Activated T-cell treated with anti-CD3 and anti-CD28 coated beads for 4 hours (primary cell): ENCODE data around the gene MOB3C.
"Not testable (repeated sequence)": the region's sequence is repeated elsewhere in the genome, so short reads cannot be mapped to it uniquely, and the experiment has no call there.

ENCODE experiments used
- DNase-seq: peaks from one replicate; pipeline ENCODE4 v3.0.0-alpha.2; 2020

The MOB3C gene

DNA sequence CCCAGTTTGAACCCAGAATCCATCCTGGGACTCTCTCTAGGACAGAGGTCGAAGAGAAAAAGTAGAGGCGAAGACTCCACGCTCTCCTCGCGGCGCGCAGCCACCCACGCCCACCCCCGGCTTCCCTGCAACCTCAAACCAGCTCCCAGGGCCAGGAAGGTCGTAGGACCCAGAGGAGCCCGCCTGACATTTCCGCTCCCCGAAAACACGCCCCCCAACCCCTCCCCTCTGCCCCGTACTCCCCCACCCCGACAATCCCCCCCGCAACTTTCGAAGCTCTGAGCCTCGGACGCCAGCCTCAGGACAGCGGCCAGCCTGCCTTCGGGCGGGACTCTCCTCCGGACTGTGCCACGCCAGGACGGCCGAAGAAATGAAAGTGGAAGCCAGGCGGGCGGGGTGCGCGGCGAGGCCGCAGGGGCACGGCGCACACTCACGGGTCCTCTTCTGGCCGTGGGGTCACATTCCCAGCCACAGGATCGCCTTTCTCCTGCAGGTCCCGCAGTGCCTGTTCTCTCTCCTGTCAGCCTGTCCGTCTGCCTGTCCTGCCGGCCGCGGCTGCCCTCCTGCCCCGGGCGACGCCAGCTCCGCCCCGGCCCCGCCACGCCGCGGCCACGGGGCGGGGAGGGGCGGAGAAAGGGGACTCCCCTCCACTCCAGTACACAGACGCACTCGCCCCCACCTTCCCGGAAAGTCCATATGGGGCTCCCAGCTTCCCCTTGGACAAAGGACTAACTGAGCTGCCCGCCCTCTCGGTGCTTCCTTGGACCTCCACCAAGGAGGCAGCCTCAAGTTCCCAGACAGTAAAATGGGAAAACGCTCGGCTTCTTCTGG lies at the start of gene MOB3C:
TSS of gene MOB3C (minus strand) at position 535 of the 831 bp plus-strand sequence. CDS start 3,490 bp downstream, outside the sequence.
- peak; percentile 79 for DNase-seq

DNA sequence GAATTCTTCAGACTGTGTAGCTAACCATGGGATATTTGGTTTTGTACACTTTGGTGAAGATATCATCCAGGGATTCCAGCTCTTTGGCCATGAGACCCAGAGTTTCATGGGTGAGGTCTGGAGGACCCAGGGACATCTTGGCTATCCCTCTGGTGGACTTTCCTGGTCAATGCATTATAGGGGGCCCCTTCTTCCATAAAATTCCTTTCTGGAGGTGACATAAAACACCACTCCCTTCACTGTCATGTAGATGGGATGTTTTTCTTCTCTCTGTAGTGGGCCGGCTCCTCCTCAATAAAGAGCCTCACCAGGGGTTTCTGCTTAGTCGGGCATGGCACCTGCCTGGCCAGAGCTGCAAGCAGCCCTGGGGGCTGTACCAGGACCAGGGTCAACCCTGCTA lies 49.4 kb upstream of the MOB3C start:
- no peak for DNase-seq

DNA sequence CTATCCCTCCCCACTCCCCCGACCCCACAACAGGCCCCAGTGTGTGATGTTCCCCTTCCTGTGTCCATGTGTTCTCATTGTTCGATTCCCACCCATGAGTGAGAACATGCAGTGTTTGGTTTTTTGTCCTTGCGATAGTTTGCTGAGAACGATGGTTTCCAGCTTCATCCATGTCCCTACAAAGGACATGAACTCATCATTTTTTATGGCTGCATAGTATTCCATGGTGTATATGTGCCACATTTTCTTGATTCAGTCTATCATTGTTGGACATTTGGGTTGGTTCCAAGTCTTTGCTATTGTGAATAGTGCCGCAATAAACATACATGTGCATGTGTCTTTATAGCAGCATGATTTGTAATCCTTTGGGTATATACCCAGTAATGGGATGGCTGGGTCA lies 46.3 kb upstream of the MOB3C start:
- DNase-seq = not testable (repeated sequence)

DNA sequence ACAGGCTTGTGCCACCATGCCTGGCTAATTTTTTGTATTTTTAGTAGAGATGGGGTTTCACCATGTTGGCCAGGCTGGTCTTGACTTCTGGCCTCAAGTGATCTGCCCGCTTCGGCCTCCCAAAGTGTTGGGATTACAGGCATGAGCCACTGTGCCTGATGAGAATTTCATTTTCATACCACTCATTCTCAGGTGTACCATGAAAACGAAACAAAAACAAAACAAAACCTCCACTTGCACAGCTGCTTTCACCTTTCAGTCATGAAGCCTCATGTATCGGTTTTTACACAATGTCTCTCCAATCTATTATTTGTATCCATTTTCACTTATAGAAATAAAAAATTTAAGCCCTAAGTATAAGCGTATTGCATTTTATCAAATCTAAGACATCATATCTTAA lies 43.5 kb upstream of the MOB3C start:
- DNase-seq = not testable (repeated sequence)

DNA sequence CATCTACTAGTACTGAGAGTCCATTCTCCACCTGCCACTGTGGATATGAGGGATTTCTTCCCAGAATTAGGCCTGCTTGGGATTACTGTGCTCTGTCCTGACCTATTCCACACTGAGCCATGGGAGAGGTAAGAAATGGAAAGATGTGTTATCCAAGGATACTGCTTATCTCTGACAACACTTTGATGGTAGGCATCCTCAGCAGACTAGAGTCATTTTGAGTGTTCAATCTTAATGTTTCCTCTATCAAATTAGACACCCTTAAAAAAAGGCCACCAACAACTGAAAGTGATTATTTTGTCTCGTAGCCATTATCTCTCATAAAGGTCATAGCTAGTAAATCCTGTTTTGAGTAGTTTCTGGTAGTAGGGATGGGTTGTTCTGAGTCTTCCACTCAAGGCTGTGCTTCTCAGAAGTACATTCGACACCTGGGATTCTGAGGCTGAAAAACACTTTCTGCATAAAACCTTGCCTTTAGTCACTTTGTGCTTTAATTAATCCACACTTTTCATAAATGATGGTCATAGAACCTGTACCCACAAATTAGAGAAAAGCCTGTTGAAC lies 42.8 kb upstream of the MOB3C start:
- DNase-seq = no peak

DNA sequence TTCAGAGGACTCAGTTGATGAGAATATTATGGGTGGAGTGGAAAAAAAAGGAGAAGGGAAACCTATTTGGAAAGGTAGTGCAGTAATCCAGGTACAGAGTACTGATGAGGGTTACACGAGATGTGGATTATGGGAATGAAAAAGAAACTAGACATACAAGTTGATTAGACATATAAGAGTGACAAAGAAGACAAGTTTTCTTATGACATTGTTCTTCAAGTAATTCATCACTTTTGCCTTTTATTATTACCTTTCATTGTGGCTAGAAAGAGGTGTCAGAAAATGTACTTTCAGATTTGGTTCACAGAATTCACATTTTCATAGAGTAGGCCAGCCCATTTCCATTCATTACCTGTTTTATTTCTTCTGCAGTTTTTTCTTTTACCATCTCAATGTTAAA lies 41.2 kb upstream of the MOB3C start:
- DNase-seq = no peak

DNA sequence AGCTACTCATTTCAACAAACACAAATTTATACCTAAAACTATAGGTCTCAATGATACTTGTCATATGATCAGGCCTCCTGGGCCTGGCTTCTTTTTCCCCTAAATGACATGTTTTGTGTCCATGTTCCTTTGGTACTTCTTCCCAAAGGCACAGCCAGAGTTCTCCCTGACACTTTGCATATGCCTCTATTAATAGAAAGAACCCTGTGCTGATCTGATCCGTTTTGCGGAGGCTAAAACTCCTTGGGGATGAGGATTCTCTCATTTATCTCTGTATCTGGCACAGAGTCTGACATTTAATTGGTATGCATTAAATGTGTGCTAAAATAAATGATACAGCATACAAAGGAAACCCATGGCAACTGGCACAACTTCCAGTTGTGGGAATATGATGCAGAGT lies 40.0 kb upstream of the MOB3C start:
- DNase-seq = no peak

DNA sequence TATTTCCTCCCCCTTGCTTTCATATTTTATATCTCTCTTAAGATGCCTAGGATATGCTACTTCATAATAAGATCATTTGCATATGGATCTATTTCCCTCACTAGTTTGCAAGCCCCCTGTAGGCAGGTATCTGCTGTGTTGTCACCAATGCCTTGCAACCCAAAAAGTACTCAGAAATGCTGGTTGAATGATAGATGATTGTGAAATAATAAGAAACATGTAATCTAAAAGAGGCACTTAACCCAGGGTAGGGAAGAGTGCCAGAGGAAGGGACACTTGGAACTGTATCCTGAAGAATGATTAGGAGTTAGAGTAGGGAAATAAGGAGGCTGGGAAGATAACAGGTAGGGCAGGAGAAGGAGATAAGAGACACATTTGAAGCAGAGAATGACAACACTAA lies 39.2 kb upstream of the MOB3C start:
- DNase-seq = no peak

DNA sequence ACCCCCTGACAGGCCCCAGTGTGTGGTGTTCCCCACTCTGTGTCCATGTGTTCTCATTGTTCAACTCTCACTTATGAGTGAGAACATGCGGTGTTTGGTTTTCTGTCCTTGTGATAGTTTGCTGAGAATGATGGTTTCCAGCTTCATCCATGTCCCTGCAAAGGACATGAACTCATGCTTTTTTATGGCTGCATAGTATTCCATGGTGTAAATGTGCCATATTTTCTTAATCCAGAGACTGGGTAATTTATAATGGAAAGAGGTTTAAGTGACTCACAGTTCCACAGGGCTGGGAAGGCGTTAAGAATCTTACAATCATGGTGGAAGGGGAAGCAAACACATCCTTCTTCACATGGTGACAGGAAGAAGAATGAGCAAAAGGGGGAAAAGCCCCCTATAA lies 38.1 kb upstream of the MOB3C start:
- DNase-seq = not testable (repeated sequence)

DNA sequence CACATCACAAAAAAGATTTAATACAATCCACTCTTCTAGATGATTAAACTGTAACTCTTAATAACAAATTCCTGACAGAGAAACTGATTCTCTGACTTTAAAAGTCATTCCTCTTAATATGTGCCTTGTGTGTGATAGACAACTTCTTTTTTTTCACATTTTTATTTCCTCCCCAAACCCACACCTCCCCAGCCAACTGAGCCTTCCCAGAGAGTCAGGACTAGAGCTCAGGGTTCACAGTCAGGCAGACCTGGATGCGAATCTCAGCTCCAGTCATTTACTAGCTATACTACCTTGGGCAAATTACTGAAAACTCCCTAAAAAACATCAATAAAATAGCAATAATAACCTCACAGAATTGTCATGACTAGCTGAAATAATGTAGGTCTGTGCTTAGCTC lies 37.4 kb upstream of the MOB3C start:
- no peak for DNase-seq

DNA sequence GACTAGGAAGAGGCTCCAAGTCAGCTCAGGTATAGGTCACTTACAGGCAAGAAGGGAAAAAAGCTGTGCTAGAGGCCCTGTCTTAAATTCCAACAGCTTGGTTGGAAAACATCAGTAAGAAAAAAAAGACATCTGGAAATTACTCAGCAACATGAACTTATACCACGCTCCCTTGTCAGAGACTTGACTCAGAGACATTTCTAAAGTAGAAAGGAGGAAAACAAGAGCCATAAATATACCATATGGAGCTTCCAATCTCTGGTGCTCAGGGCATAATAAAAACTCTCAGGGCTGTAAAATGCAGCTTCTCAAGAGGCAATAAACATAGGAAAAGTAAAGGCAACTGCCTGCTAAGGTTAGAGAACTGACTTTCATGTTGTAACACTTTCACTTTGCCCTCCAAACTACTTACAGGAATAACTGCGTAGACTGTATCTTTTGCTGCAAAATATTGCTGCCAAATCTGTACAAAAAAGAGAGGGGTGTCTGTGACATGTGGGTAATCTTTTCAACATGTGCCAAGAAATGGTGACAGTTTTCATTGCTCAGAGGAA lies 36.9 kb upstream of the MOB3C start:
- no peak for DNase-seq

DNA sequence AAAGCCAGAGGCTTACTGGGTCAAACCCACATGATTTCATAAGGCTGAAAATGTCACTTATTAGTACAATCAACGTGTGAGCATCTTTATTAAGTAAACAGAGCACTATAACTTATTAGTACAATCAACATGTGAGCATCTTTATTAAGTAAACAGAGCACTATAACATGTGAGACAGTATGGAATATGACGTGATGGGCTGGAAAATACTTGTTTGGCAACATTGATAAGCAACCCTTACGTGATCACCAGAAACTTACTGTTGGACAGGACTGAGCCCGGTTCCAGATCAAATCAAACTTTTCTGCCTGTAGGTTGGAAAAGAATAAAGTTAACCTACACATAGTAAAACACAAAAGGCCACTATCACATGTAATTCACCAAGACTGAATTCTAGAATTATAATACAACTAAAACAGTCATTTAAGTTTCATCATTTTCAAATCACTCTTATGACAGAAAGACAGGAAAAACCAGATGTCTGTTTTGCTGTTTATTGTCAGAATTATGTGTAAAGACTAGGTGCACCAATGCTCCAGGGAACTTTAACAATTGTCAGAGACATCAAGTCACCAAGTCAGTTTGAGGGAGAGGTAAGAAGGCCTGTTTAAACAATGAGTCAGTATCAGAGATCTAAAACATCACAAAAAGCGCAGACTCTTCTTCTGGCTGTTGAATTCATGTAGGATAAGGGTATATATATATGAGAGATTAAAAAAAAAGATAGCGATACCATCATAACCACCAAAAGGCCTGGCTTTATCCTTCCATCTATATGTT lies 35.9 kb upstream of the MOB3C start:
- DNase-seq = no peak

DNA sequence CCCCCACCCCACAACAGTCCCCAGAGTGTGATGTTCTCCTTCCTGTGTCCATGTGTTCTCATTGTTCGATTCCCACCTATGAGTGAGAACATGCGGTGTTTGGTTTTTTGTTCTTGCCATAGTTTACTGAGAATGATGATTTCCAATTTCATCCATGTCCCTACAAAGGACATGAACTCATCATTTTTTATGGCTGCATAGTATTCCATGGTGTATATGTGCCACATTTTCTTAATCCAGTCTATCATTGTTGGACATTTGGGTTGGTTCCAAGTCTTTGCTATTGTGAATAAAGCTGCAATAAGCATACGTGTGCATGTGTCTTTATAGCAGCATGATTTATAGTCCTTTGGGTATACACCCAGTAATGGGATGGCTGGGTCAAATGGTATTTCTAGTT lies 34.5 kb upstream of the MOB3C start:
- DNase-seq = not testable (repeated sequence)

DNA sequence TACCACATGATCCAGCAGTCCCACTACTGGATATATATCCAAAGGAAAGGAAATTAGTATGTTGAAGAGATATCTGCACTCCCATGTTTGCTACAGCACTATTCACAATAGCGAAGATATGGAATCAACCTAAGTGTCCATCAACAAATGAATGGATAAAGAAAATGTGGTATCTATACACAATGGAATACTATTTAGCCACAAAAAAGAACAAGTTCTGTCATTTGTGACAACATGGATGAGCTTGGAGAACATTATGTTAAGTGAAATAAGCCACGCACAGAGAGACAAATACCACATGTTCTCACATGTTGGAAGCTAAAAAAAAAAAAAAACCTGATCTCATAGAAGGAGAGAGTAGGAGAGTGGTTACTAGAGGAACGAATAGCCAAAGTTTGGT lies 33.9 kb upstream of the MOB3C start:
- DNase-seq = no peak

DNA sequence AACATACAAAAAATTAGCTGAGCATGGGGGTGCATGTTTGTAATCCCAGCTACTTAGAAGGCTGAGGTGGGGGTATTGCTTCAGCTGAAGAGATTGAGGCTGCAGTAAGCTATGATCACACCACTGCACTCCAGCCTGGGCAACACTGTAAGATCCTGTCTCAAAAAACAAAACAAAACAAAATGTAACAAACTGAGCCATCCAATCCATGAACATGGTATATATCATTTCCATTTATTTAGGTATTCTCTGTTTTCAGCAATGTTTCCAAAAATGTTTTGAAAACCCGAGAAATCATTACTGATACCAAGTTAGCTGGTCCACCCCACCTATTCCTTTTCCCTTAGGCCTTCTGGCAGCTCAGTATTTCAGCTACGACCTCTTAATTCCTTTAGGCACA lies 33.2 kb upstream of the MOB3C start:
- no peak for DNase-seq

DNA sequence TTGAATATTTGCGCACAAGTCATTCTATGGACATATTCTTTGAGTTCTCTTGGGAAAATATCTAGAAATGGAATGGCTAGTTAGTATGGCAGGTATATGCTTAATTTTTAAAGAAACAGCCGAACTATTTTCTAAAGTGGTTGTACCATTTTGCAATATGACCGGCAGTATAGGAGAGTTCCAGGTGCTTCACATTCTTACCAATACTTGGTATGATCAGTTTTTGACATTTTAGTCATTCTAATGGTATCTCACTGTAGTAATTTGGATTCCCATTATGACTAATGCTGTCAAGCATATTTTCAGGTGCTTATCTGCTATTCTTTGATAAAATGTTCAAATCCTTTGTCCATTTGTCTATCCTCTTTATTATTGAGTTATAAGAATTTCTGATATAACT lies 31.0 kb upstream of the MOB3C start:
- DNase-seq = no peak

DNA sequence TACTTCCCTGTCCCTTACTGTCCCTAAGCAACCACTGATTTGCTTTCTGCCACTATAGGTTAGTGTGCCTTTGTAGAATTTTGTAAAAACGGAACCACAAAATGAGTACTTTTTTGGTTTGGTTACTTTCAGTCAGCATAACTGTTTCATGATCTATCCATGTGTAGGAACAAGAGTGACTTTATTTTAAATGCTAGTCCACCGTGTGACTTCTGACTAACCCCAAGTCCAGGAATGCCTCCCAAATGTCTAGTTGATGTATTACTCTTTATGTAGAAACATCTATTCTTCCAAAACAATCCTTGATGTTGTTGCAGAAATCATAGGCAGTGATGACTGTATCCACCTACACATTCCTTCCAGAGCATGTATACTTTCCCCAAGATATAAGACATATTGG lies 30.2 kb upstream of the MOB3C start:
- DNase-seq = no peak

DNA sequence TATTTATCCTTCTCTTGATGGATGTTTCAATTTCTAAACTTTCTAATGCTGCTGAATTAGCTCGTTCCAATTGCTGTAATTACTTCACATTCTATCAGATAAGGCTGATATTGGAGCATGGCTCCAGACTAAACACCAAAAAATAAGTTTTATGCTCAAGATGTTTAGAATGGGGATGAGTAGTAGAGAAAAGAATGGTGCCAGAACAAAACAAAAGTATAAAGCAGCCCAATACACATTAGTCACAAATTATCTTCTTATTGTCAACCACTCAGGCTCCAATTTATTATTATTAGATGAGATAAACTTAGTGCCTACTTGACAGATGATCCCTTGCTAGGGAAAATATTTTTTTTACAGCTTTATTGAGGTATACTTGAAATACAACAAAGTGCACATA lies 29.7 kb upstream of the MOB3C start:
- DNase-seq = no peak

DNA sequence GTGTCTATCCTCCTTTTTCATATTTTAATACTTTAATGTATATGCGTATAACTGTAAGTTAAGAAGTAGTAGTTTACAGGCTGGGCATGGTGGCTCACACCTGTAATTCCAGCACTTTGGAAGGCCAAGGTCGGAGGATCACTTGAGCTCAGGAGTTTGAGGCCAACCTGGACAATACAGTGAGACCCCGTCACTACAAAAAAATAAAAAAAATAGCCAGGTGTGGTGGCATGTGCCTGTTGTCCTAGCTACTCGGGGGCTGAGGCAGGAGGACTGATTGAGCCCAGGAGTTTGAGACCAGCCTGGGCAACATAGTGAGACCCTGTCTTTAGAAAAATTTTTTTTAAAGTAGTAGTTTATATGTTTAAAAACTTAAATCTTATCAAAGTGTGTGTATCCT lies 29.2 kb upstream of the MOB3C start:
- DNase-seq = no peak

DNA sequence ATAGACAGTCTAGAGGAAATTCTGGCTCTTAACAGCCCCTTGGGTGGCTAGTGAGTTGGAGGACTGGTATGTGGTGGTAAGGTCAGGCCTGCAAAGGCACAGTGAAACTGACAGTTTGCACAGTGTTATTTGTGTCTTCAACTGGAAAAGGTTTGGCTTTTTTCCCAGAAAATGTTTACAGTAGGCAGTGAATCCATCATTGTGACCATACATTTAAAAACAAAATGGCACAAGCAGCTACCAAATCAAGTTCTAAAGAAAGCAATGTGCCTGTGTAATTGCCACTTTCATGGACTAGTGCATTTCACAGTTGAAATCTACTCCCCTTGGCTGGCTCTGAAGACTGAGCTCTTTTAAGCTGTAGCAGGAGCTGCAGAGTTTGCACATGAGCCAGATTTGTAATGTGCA lies 26.8 kb upstream of the MOB3C start:
- no peak for DNase-seq

DNA sequence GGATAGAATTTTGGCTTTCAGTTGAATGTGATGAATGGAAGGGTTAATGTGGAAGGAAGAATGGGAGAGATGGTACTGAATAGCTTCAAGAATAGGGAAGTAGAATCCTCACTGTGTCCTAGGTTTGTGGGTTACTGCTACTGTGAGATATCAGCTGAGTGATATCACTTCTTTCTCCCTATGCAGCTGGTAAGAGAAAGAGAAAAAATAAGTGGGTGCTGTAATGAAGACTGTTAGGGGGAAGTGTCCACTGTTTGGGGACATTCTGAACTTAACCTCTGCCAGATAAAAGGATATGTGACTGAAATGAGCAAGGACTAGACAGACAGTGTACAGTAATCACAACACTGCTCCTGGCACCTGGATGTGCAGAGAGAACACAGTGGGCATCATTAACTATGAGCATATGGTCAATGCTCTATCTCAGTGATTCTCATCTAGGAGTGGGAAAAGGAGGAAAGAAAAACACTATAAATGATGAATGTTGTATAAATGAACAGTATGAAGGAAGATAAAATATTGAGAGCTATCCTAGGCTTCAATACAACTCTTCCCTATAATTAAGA lies 25.6 kb upstream of the MOB3C start:
- DNase-seq = no peak

DNA sequence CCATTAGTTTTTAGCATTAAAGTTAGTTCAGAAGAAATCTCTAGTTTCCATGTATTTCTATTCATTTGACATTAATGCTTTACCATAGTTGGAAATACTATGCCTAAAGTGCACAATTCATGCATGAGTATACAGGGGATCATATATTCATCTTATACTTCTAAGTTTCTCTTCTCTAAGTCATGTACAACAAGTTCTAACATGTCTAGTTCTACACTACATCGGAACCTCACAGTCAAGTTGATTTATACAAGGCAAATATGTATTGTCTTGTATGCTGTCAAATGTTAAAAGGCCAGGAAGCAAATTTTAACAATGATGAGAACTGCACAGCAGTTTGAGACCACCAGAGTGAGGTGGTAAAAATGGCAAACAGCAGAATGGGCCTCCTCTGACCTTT lies 22.9 kb upstream of the MOB3C start:
- no peak for DNase-seq

DNA sequence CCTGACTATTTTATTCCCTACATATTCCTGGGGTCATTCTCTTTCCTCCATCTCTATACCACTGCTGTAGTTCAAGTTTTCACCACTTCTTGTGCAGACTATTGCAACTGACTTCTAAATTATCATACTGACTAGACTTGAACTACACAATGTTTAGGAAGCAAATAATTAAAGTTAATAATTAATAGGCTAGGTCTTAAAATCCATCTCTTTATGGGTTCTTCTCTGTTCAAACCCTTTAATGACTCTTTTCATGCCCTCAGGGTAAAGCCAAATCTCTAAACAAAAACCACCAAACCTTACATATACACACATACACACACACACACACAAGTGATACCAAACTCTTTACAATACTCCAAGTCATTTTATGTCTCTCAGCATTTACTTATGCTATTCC lies 22.3 kb upstream of the MOB3C start:
- no peak for DNase-seq
